ENCODE data around the gene RALGPS1. TPM values are rescaled to one million over a fixed set of nuclear protein-coding genes. Genes with fewer than 3 reads are reported as not detected.

The RALGPS1 gene
- total RNA-seq, 2 experiments from 2014 or later = 14.1 to 14.4 TPM

DNA sequence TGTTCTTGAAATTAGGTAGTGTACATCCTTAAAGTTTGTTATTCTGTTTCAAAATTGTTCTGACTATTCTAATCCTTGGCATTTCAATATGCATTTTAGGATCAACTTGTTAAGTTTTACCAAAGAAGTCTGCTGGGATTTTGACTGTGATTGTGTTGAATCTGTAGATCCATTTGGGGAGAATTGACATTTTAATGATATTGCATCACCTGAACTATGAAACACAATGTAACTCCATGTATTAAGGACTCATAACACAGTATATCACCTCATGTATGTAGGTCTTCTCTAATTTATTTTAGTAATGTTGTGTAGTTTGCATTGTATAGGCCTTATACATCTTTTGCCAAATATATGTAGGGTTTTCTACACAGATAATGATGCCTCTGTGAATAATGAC is 77.8 kb downstream of the RALGPS1 start:
- TF ChIP-seq, protein P1, sequence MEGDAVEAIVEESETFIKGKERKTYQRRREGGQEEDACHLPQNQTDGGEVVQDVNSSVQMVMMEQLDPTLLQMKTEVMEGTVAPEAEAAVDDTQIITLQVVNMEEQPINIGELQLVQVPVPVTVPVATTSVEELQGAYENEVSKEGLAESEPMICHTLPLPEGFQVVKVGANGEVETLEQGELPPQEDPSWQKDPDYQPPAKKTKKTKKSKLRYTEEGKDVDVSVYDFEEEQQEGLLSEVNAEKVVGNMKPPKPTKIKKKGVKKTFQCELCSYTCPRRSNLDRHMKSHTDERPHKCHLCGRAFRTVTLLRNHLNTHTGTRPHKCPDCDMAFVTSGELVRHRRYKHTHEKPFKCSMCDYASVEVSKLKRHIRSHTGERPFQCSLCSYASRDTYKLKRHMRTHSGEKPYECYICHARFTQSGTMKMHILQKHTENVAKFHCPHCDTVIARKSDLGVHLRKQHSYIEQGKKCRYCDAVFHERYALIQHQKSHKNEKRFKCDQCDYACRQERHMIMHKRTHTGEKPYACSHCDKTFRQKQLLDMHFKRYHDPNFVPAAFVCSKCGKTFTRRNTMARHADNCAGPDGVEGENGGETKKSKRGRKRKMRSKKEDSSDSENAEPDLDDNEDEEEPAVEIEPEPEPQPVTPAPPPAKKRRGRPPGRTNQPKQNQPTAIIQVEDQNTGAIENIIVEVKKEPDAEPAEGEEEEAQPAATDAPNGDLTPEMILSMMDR (conservative IDR thresholded peaks at IDR 0.05; ENCODE audit: low read length) = no peak
- TF ChIP-seq EZH2phosphoT487 (IDR thresholded peaks at IDR 0.05; ENCODE audit: borderline replicate concordance, low read depth, low read length) = no peak
- Histone ChIP-seq H3K79me2 (ENCODE audit: insufficient read depth, low read depth, low read length) (no peaks in the 10 kb centered on the region), H4K20me1 (ENCODE audit: insufficient read depth, low read length) (no peaks in the 10 kb centered on the region), H2AFZ (ENCODE audit: low read length) (no peak overlapping the region), H3K9me2 (ENCODE audit: insufficient read depth, low read length) (no peaks in the 10 kb centered on the region), H3K9me3 (ENCODE audit: low read length) (peaks cover 7% of the 10 kb centered on the region; the same call in 1 of the 2 replicates), H3K36me3 (ENCODE audit: insufficient read depth, low read length) (no peaks in the 10 kb centered on the region), H3K4me3 (ENCODE audit: low read depth, low read length, poor library complexity, severe bottlenecking) (no peak overlapping the region), H3K27ac (ENCODE audit: low read depth, low read length, poor library complexity, severe bottlenecking) (no peak overlapping the region), H3K4me1 (ENCODE audit: insufficient read depth, low read length, poor library complexity, severe bottlenecking) (no peaks in the 10 kb centered on the region), H3K4me2 (ENCODE audit: low read length) (no peak overlapping the region)
- DNase-seq (ENCODE audit: low spot score) = no peak
- ChIA-PET POLR2A (no interaction called here), CTCF (ENCODE audit: unreplicated experiment) (no interaction called here)
- intact Hi-C loops (cut with micrococcal nuclease; ENCODE audit: unreplicated experiment) = no loop called here
- no TSS peak for BruUV-seq (replicated peaks)

DNA sequence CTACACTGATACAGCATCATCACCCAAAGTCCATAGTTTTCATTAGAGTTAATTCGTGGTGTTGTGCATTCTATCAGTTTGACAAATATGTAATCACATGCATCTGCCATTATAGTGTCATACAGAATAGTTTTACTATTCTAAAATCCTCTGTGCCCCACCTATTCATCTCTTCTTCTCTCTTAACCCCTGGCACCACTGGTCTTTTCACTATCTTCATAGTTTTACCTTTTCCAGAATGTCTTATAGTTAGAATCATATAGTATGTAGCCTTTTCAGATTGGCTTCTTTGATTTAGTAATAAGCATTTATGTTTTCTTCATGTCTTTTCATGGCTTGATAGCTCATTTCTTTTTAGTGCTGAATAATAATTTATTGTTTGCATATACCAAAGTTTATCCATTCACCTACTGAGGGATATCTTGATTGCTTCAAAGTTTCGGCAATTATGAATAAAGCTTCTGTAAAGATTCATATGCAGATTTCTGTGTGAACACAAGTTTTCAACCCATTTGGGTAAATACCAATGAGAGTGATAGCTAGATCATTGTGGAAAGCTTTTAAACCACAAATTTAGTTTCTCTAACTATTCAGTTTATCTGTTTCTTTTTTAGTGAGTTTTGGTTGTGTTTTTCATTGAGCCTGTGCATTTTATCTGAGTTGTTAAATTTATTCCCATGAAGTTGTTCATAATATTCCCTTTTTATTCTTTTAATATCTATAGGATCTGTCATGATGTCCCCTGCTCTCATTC is 84.9 kb downstream of the RALGPS1 start:
- Histone ChIP-seq H3K9me3 (ENCODE audit: low read length) (no peaks in the 10 kb centered on the region), H3K4me3 (ENCODE audit: low read depth, low read length, poor library complexity, severe bottlenecking) (no peak overlapping the region), H3K27ac (ENCODE audit: low read depth, low read length, poor library complexity, severe bottlenecking) (no peak overlapping the region), H3K4me1 (ENCODE audit: insufficient read depth, low read length, poor library complexity, severe bottlenecking) (no peaks in the 10 kb centered on the region), H4K20me1 (ENCODE audit: insufficient read depth, low read length) (no peaks in the 10 kb centered on the region), H2AFZ (ENCODE audit: low read length) (no peak overlapping the region), H3K79me2 (ENCODE audit: insufficient read depth, low read depth, low read length) (no peaks in the 10 kb centered on the region), H3K9me2 (ENCODE audit: insufficient read depth, low read length) (no peaks in the 10 kb centered on the region), H3K4me2 (ENCODE audit: low read length) (no peak overlapping the region), H3K36me3 (ENCODE audit: insufficient read depth, low read length) (no peaks in the 10 kb centered on the region)
- BruUV-seq (replicated peaks) = no TSS peak
- ChIA-PET CTCF (ENCODE audit: unreplicated experiment) (no interaction called here), POLR2A (no interaction called here)
- no peak for DNase-seq (ENCODE audit: low spot score)
- intact Hi-C loops (cut with micrococcal nuclease; ENCODE audit: unreplicated experiment) = no loop called here
- TF ChIP-seq EZH2phosphoT487 (IDR thresholded peaks at IDR 0.05; ENCODE audit: borderline replicate concordance, low read depth, low read length) = no peak

DNA sequence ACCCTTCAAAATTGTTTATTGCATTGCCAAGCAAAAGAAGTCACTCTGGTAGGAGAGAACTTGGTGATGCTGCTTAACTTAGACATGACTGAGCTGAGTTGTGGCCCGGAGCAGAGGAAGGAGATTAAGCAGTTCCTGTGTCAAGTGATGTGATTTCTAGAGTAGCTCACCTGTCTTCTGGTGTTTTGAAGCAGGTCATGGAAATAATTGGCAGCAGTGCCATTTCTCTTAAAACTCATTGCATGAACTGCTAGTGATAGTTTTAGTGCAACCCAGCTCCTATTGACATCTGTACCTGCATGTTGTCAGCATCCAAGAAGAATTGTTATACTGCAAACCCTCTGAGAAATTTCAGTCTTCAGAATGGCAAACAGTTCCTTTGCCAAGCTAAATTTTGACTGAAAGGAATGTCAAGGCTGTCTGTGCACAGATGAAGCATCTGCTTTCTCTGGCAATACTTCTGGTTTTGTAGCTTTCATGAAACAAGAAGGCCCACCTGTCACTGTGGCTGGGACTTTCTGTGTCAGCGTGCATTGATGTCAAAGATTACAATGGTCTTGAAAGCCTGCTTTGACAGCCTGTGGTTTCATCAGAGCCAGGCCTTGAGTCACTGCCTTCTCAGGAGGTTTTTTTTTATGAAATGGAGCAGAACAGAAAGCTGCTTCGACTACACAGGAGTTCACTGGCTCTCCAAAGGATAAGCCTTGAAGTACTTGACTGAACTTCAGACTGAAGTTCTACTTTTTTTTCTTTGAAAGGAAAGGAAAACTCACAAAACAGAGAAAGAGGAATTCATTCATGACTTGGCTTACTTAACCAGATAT is 90.6 kb downstream of the RALGPS1 start:
- no TSS peak for BruUV-seq (replicated peaks)
- Histone ChIP-seq H3K79me2 (ENCODE audit: insufficient read depth, low read depth, low read length) (no peaks in the 10 kb centered on the region), H3K4me3 (ENCODE audit: low read depth, low read length, poor library complexity, severe bottlenecking) (no peak overlapping the region), H3K9me3 (ENCODE audit: low read length) (no peaks in the 10 kb centered on the region), H4K20me1 (ENCODE audit: insufficient read depth, low read length) (no peaks in the 10 kb centered on the region), H2AFZ (ENCODE audit: low read length) (no peak overlapping the region), H3K9me2 (ENCODE audit: insufficient read depth, low read length) (no peaks in the 10 kb centered on the region), H3K4me2 (ENCODE audit: low read length) (no peak overlapping the region), H3K36me3 (ENCODE audit: insufficient read depth, low read length) (no peaks in the 10 kb centered on the region), H3K27ac (ENCODE audit: low read depth, low read length, poor library complexity, severe bottlenecking) (no peak overlapping the region), H3K4me1 (ENCODE audit: insufficient read depth, low read length, poor library complexity, severe bottlenecking) (no peaks in the 10 kb centered on the region)
- POLR2A ChIA-PET = interaction anchor here (0.6 kb wide), 2 partner anchors 39 to 131 kb away, joined by 3 to 4 read pairs; no protein-coding TSS in a partner anchor
- intact Hi-C loops (cut with micrococcal nuclease; ENCODE audit: unreplicated experiment) = no loop called here
- CTCF ChIA-PET (ENCODE audit: unreplicated experiment) = no interaction called here
- TF ChIP-seq, protein P1 (conservative IDR thresholded peaks at IDR 0.05; ENCODE audit: low read length) = no peak
- TF ChIP-seq EZH2phosphoT487 (IDR thresholded peaks at IDR 0.05; ENCODE audit: borderline replicate concordance, low read depth, low read length) = no peak
- DNase-seq (ENCODE audit: low spot score) = no peak

Measured in OCI-LY7 (cell line).